Transverse colon (tissue), 4 donors: Measurements from ENCODE around the gene DNAJC24. TPM values are rescaled to one million over a fixed set of nuclear protein-coding genes. Genes with fewer than 3 reads are reported as not detected.

Source experiments
- DNase-seq: peaks from one replicate; pipeline ENCODE4 v3.0.0-alpha.2; 2019
- H3K27ac ChIP-seq, 4 donors: fragments of 200-600 bp; sonication (generic); 2 replicates each; pipeline ENCODE4 v1.5.1; 2016 to 2018; ENCODE audit warnings: inconsistent platforms in 4 of 4
- H3K27me3 ChIP-seq: fragments of 200-600 bp; sonication (generic); 2 replicates; pipeline ENCODE4 v1.5.1; 2017; ENCODE audit warnings: inconsistent platforms
- H3K36me3 ChIP-seq, 4 donors: fragments of 200-600 bp; sonication (generic); 2 replicates each; pipeline ENCODE4 v1.5.1; 2017 to 2019; ENCODE audit warnings: inconsistent platforms in 4 of 4
- H3K4me1 ChIP-seq, 4 donors: fragments of 200-600 bp; sonication (generic); 2 replicates each; pipeline ENCODE4 v1.5.1; 2017 to 2020; ENCODE audit warnings: inconsistent platforms in 4 of 4
- H3K4me3 ChIP-seq, 4 donors: fragments of 200-600 bp; sonication (generic); 1 replicate in 1 of 4; 2 replicates in 3 of 4; pipeline versions ENCODE4 v1.5.1 to v1.6.1; 2017 to 2019; ENCODE audit warnings: inconsistent platforms in 4 of 4
- H3K9me3 ChIP-seq, 2 donors: fragments of 200-600 bp; sonication (generic); 2 replicates each; pipeline ENCODE4 v1.5.1; 2017 to 2019; ENCODE audit warnings: inconsistent platforms in 2 of 2
- CTCF ChIP-seq, 5 experiments: fragments of 200-600 bp in 3 of 5; fragments of 450-650 bp in 2 of 5; sonication (generic) in 3 of 5; IDR thresholded peaks; 1 replicate in 2 of 5; 2 replicates in 3 of 5; pipeline ENCODE4 v1.5.1; 2016 to 2017; ENCODE audit warnings: antibody characterized with exemption in 5 of 5, inconsistent platforms in 3 of 5, mild to moderate bottlenecking in 2 of 5, moderate library complexity in 1 of 5
- EP300 ChIP-seq: sonication (generic); formaldehyde crosslinking; IDR thresholded peaks from one replicate; pipeline ENCODE4 v1.6.1; 2017; ENCODE audit warnings: antibody characterized with exemption, low read depth
- POLR2A ChIP-seq: fragments of 450-650 bp; IDR thresholded peaks from one replicate; pipeline ENCODE4 v1.6.1; 2016; ENCODE audit warnings: antibody characterized with exemption, mild to moderate bottlenecking, moderate library complexity
- POLR2AphosphoS5 ChIP-seq, 3 donors: sonication (generic); formaldehyde crosslinking; IDR thresholded peaks; one replicate each; pipeline ENCODE4 v1.6.1; 2016; ENCODE audit warnings: antibody characterized with exemption in 3 of 3
- WGBS, 2 donors: methylation state at CpG; one replicate each; pipeline ENCODE4 v1.1.5; 2018; ENCODE audit warnings: low coverage in 1 of 2; 5-methylcytosine and 5-hydroxymethylcytosine counted together
- in situ Hi-C, 4 donors: fragments of 200-750 bp; cut with MboI; loops; one replicate each; pipeline versions ENCODE4 v1.15.0 to v1.15.1; 2017; ENCODE audit warnings: low sequenced_read_pairs in 3 of 4, low pct_ligation_motif_present in 1 of 4, low pct_unique_long_range_greater_than_20kb in 1 of 4
- intact Hi-C: fragments of 100-400 bp; cut with DNase I; formaldehyde crosslinking; loops from one replicate; pipeline ENCODE4 v1.15.1; 2023; ENCODE audit warnings: low total_unique reads
- total RNA-seq, 4 donors: library from RNA; depleted of rRNA; stranded (reverse); fragments of >200 nt; gene quantifications; one replicate each; pipeline ENCODE4 v1.1.0, GENCODE V29; 2016

Gene DNAJC24
- total RNA-seq, 4 donors from 2014 or later = 5.6 to 15.3 (median 10.6) TPM

- WGBS, 2 donors = 95 to 100% methylated on average over 1 of the region's 1 CpG
- Histone ChIP-seq H3K4me3 (no peak overlapping the region), H3K36me3 (peaks cover 0 to 9% (median 0%) of the 10 kb centered on the region in 4 donors), H3K27ac (no peak overlapping the region), H3K9me3 (no peaks in the 10 kb centered on the region), H3K4me1 (no peaks in the 10 kb centered on the region), H3K27me3 (no peaks in the 10 kb centered on the region)
- no peak for DNase-seq
- TF ChIP-seq POLR2A (no peak), EP300 (no peak), POLR2AphosphoS5 (IDR thresholded peaks at IDR 0.05) (no peak), CTCF (IDR thresholded peaks at IDR 0.05) (no peak)
- intact Hi-C loops (no loop called here), in situ Hi-C loops (no loop called here)
Measured at GRCh38 chr11:31433851-31434250, 64.2 kb downstream of the DNAJC24 start.

- Histone ChIP-seq H3K4me1 (no peaks in the 10 kb centered on the region), H3K27ac (no peak overlapping the region), H3K27me3 (no peaks in the 10 kb centered on the region), H3K36me3 (no peaks in the 10 kb centered on the region), H3K9me3 (no peaks in the 10 kb centered on the region), H3K4me3 (no peak overlapping the region)
- TF ChIP-seq EP300 = no peak
- TF ChIP-seq POLR2A = no peak
- no peak for TF ChIP-seq CTCF (IDR thresholded peaks at IDR 0.05)
- TF ChIP-seq POLR2AphosphoS5 (IDR thresholded peaks at IDR 0.05) = no peak
- in situ Hi-C loops (no loop called here), intact Hi-C loops (no loop called here)
- DNase-seq = no peak
- WGBS, 2 donors = 90% methylated on average over 2 of the region's 2 CpGs
Measured at GRCh38 chr11:31437742-31438435, 68.2 kb downstream of the DNAJC24 start.

- no peaks in the 10 kb centered on the region for H3K4me1 ChIP-seq
- intact Hi-C loops = no loop called here
- H3K9me3 ChIP-seq = no peaks in the 10 kb centered on the region
- no peaks in the 10 kb centered on the region for H3K36me3 ChIP-seq
- no peak overlapping the region for H3K4me3 ChIP-seq
- no peak for DNase-seq
- in situ Hi-C loops = no loop called here
- no peak overlapping the region for H3K27ac ChIP-seq
- H3K27me3 ChIP-seq = no peaks in the 10 kb centered on the region
- TF ChIP-seq EP300 (no peak), POLR2AphosphoS5 (IDR thresholded peaks at IDR 0.05) (no peak), CTCF (IDR thresholded peaks at IDR 0.05) (no peak), POLR2A (no peak)
Measured at GRCh38 chr11:31441296-31441695, 71.6 kb downstream of the DNAJC24 start.

GRCh38 chr11:31442086-31442485 is 72.4 kb downstream of the DNAJC24 start:
- no peak overlapping the region for H3K4me3 ChIP-seq
- no peak for TF ChIP-seq EP300
- TF ChIP-seq POLR2AphosphoS5 (IDR thresholded peaks at IDR 0.05) = no peak
- H3K27me3 ChIP-seq = no peaks in the 10 kb centered on the region
- intact Hi-C loops (no loop called here), in situ Hi-C loops (no loop called here)
- no peaks in the 10 kb centered on the region for H3K4me1 ChIP-seq
- 22 to 46% methylated on average over 2 of the region's 2 CpGs for WGBS, 2 donors
- H3K36me3 ChIP-seq = no peaks in the 10 kb centered on the region
- DNase-seq = no peak
- no peaks in the 10 kb centered on the region for H3K9me3 ChIP-seq
- no peak overlapping the region for H3K27ac ChIP-seq

GRCh38 chr11:31443802-31444201 is 74.1 kb downstream of the DNAJC24 start:
- no peaks in the 10 kb centered on the region for H3K36me3 ChIP-seq
- H3K4me3 ChIP-seq = no peak overlapping the region
- TF ChIP-seq EP300 = no peak
- no peak for TF ChIP-seq POLR2A
- no peak for TF ChIP-seq POLR2AphosphoS5 (IDR thresholded peaks at IDR 0.05)
- no peak for TF ChIP-seq CTCF (IDR thresholded peaks at IDR 0.05)
- 89 to 90% methylated on average over 3 of the region's 3 CpGs for WGBS, 2 donors
- H3K27me3 ChIP-seq = no peaks in the 10 kb centered on the region
- DNase-seq = no peak
- intact Hi-C loops (no loop called here), in situ Hi-C loops (no loop called here)
- no peaks in the 10 kb centered on the region for H3K9me3 ChIP-seq
- H3K27ac ChIP-seq = no peak overlapping the region
- no peaks in the 10 kb centered on the region for H3K4me1 ChIP-seq
